Activated naive CD8-positive, alpha-beta T cell treated with anti-CD3 and anti-CD28 coated beads, Interleukin-2, amount 10 ng/mL, durations not matched to agents 7 days and 5 days (primary cell): ENCODE results near the gene PLN. TPM values are rescaled to one million over a fixed set of nuclear protein-coding genes. Genes with fewer than 3 reads are reported as not detected.

Experiments used
- ATAC-seq: fragments of 150-1000 bp; cut with Tn5 transposase; one replicate; pipeline ENCODE4 v1.10.0; 2021; ENCODE audit warnings: low read depth, moderate library complexity
- POLR2A ChIA-PET: fragments of 350-600 bp; sonication (Branson Sonifier 250); formaldehyde crosslinking; loops from one replicate; lab custom pipeline; 2021; ENCODE audit warnings: antibody characterized with exemption; lab: Charles Lee
- DNase-seq: peaks from one replicate; pipeline ENCODE4 v3.0.0; 2021
- H3K27ac Mint-ChIP-seq: one replicate; pipeline ENCODE4 v1.8.0; 2022; ENCODE audit warnings: mild to moderate bottlenecking, mixed read lengths
- H3K27me3 Mint-ChIP-seq: one replicate; pipeline ENCODE4 v1.8.0; 2022; ENCODE audit warnings: mild to moderate bottlenecking, moderate library complexity, mixed read lengths
- H3K36me3 Mint-ChIP-seq: one replicate; pipeline ENCODE4 v1.8.0; 2021; ENCODE audit warnings: mild to moderate bottlenecking, mixed read lengths
- H3K4me1 Mint-ChIP-seq: one replicate; pipeline ENCODE4 v1.8.0; 2021; ENCODE audit warnings: mixed read lengths
- H3K4me3 Mint-ChIP-seq: one replicate; pipeline ENCODE4 v1.8.0; 2022; ENCODE audit warnings: mild to moderate bottlenecking, moderate library complexity, mixed read lengths
- H3K9me3 Mint-ChIP-seq: one replicate; pipeline ENCODE4 v1.8.0; 2021; ENCODE audit warnings: mixed read lengths
- total RNA-seq, 2 experiments: library from RNA; stranded (reverse); gene quantifications; one replicate each; pipeline ENCODE4 v1.2.3, GENCODE V29; 2021

Gene PLN
- total RNA-seq, 2 experiments from 2014 or later, result not detected

DNA sequence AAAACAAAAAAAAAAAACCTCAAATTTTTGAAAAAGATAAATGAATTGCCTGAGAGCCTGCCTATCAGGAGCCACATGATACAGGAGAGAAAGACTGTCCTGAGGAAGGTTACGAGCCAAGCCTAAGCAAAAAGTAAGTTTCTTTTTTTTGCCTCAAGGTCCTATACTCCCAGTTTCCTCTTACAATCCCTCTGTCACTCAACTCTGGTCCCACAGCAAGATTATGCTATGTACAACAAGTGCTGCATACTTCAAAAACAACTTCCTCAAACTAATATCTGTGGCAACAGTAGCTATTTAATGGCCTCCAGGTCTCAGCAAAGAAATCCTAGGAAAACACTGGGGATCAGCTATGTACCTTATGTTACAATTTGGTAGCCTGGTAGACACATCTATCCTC lies 46.8 kb downstream of the PLN start:
- DNase-seq (no peak), ATAC-seq (no peak)
- no peaks in the 10 kb centered on the region for H3K27me3 Mint-ChIP-seq
- H3K4me1 Mint-ChIP-seq, result peaks cover 10% of the 10 kb centered on the region
- POLR2A ChIA-PET, result no interaction called here
- no peak overlapping the region for H3K4me3 Mint-ChIP-seq
- H3K36me3 Mint-ChIP-seq, result peaks cover 56% of the 10 kb centered on the region
- H3K27ac Mint-ChIP-seq, result no peak overlapping the region
- peaks cover 8% of the 10 kb centered on the region for H3K9me3 Mint-ChIP-seq

DNA sequence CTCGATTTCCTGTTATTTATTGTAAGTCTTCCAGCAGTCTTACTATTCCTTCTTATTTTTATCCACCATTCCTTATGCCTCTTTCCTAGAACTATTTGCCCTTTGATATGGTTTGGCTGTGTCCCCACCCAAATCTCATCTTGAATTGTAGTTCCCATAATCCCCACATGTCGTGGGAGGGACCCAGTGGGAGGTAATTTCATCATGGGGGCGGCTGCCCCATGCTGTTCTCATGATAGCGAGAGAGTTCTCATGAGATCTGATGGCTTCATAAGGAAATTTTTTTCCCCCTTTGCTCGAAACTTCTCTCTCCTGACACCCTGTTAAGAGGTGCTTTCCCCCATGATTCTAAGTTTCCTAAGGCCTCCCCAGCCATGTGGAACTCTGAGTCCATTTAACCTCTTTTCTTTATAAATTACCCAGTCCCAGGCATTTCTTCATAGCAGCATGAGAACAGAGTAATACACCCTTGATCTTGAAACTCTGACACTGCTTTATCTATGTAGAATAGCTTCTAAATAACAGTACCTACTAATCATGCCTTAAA lies 48.8 kb downstream of the PLN start:
- Mint-ChIP-seq H3K36me3 (peaks cover 48% of the 10 kb centered on the region), H3K27ac (no peak overlapping the region), H3K4me1 (peaks cover 7% of the 10 kb centered on the region), H3K27me3 (no peaks in the 10 kb centered on the region), H3K9me3 (peaks cover 8% of the 10 kb centered on the region), H3K4me3 (no peak overlapping the region)
- DNase-seq (no peak), ATAC-seq (no peak)
- POLR2A ChIA-PET, result no interaction called here

DNA sequence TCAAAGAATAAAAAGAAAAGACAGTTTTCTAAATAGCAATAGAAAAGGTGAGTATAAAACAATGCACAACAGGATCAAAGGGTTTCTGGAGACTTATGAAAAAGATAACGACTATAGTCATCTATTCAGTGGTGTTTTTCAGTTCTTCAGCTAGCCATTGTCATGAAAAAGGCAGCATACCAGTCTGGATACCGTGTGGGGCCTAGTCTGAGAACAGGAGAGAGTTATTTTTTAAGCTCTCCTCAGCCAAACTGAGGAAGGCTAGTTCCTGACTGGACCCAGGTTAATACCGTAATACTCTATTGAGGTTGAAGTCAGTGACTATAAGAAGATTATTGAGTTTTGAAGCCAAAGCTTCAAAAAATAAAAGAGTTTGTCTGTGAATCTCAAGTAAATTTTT lies 49.5 kb downstream of the PLN start:
- no peak for ATAC-seq
- peaks cover 8% of the 10 kb centered on the region for H3K9me3 Mint-ChIP-seq
- H3K4me1 Mint-ChIP-seq, result peaks cover 7% of the 10 kb centered on the region
- no peaks in the 10 kb centered on the region for H3K27me3 Mint-ChIP-seq
- H3K36me3 Mint-ChIP-seq, result peaks cover 51% of the 10 kb centered on the region
- H3K4me3 Mint-ChIP-seq, result no peak overlapping the region
- no peak overlapping the region for H3K27ac Mint-ChIP-seq
- DNase-seq, result no peak
- POLR2A ChIA-PET, result no interaction called here

DNA sequence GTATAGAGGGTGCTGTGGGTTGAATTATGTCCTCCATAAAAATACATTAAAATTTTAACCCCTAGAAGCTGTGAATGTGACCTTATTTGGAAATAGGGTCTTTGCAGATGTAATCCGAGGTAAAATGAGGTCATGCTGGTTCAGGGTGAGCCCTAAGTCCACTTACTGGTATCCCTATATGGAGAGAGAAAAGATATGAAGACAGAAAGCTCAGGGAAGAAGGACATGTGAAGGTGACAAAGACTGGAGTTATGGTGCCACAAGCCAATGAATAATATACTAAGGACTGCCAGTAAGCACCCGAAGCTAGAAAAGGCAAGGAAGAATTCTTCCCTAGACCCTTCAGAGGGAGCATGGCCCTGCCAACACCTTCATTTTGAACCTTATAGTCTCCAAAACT lies 50.2 kb downstream of the PLN start:
- Mint-ChIP-seq H3K4me1 (peaks cover 7% of the 10 kb centered on the region), H3K27me3 (no peaks in the 10 kb centered on the region), H3K9me3 (peaks cover 8% of the 10 kb centered on the region), H3K27ac (no peak overlapping the region), H3K36me3 (peaks cover 52% of the 10 kb centered on the region), H3K4me3 (no peak overlapping the region)
- POLR2A ChIA-PET, result no interaction called here
- ATAC-seq (no peak), DNase-seq (no peak)

DNA sequence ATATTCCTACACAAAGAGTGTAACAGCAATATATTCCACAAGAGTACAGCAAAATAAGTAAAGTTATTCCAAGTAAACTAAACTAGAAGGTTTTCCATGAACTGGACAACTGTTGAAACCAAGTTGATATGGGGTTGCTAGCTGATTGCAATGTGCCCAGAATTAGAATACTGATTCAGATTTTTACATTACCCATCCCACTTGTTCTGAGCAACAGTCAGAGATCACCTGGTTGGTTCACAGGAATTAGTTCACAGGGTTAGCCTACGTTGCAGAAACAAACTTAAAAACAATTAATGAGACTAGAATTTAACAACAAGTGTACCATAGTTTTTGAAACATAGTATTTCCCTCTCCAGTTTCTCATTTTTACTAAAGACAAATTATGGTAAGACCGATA lies 54.2 kb downstream of the PLN start:
- Mint-ChIP-seq H3K9me3 (peaks cover 9% of the 10 kb centered on the region), H3K4me3 (no peak overlapping the region), H3K36me3 (peaks cover 60% of the 10 kb centered on the region), H3K27ac (no peak overlapping the region), H3K4me1 (peaks cover 11% of the 10 kb centered on the region), H3K27me3 (no peaks in the 10 kb centered on the region)
- DNase-seq (no peak), ATAC-seq (no peak)
- POLR2A ChIA-PET, result no interaction called here

DNA sequence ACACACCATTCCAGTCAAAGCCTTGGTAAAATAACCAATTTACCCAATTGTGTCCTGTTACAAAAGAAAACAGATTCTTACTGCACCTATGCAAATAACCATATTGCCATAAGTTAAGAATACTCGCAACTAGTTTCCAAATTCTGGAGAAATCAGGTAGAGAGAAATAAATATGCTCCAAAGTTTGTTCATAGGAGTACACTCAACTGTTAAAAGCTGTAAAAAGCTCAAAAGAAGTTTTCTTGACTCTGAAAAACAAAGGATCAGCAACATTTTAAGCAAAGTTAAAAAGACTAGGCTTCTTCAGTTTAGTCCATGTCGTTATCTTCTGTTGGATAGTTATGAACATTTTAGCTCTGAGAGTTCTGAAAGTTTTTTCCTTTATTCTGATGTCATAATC lies 55.3 kb downstream of the PLN start:
- Mint-ChIP-seq H3K9me3 (peaks cover 9% of the 10 kb centered on the region), H3K27ac (no peak overlapping the region), H3K4me1 (peaks cover 14% of the 10 kb centered on the region), H3K27me3 (no peaks in the 10 kb centered on the region), H3K36me3 (peaks cover 56% of the 10 kb centered on the region), H3K4me3 (no peak overlapping the region)
- ATAC-seq (no peak), DNase-seq (no peak)
- POLR2A ChIA-PET, result no interaction called here

DNA sequence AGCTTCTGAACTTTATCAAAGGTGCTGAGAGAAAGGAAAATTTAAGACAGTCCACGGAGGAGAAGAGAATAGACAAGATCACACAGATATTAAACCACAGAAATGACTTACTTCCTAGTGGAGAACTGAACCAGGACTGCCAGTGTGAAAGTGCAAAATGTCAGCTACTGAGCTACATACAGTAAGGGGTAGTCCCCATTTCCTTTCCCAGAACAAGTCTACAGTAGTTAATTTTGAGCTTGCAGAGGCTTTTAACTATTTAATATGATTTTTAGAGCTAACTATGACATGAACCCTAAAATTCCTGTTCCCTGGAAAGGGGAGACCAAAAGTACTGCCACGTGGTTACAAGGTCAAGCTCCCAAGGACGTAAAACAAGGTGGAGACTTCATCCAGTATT lies 58.2 kb downstream of the PLN start:
- Mint-ChIP-seq H3K9me3 (peaks cover 9% of the 10 kb centered on the region), H3K27ac (peak overlapping the region; percentile 30), H3K4me1 (peaks cover 18% of the 10 kb centered on the region), H3K36me3 (peaks cover 59% of the 10 kb centered on the region), H3K4me3 (peak overlapping the region; percentile 33), H3K27me3 (no peaks in the 10 kb centered on the region)
- POLR2A ChIA-PET, result no interaction called here
- no peak for ATAC-seq
- DNase-seq, result no peak

DNA sequence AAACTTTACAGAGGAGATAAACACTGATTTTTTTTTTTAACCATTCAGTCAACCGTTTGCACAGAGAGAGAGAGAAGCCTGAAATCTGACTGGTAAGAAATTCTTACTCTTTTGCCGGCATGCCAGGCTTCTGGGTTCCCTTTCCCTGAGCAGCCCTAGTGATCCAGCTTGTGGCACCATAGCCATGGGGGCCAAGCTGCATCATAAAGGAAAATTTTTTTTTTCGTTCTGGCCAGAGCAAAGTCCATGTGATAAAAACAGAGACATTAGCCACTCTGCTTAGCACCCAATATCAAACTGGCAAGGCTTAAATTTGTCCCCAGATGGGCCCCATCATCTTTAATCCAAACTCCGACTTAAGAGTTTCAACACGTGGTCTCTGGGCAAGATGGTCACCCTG lies 58.8 kb downstream of the PLN start:
- Mint-ChIP-seq H3K9me3 (peaks cover 10% of the 10 kb centered on the region), H3K27ac (peak overlapping the region; percentile 30), H3K27me3 (no peaks in the 10 kb centered on the region), H3K4me1 (peaks cover 18% of the 10 kb centered on the region), H3K36me3 (peaks cover 58% of the 10 kb centered on the region), H3K4me3 (no peak overlapping the region)
- DNase-seq, result no peak
- POLR2A ChIA-PET, result no interaction called here
- ATAC-seq, result no peak

Other genes with a start within 250 kb of the PLN start
- gene CEP85L, start 103.3 kb downstream of the PLN start, total RNA-seq, result 10 to 100 TPM; 48.9 to 53.1 TPM